ENCODE data around the gene SPRED2. TPM values are rescaled to one million over a fixed set of nuclear protein-coding genes. Genes with fewer than 3 reads are reported as not detected.

The SPRED2 gene
- total and polyA plus RNA-seq, 2 donors from 2014 or later = 8.9 to 42.3 TPM

DNA sequence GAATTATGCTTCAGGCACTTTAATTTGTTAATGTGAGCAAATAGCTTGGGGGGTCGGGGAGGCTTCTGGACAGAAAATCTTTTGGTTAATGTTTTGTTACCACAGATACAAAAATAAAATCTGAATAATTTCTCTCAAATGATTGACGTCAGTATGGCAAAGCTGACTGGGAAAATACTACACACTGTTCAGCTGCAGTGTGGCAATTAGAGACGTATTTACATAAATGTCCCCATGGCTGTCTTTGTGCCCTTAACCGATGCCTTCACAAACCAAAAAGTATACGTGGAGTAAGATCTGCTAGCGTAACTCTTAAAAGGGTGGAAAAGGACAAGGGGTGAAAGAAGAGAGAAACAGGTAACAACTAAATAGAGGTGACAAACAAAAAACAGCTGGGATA, 121.3 kb downstream of the SPRED2 start:
- Histone ChIP-seq H3K4me3 (ENCODE audit: low read length in 3 of 3) (no peak overlapping the region), H3K9me3 (ENCODE audit: control insufficient read depth in 2 of 3, insufficient read depth in 1 of 3, low read length in 3 of 3) (no peaks in the 10 kb centered on the region), H3K4me1 (ENCODE audit: control insufficient read depth in 2 of 3, insufficient read depth in 2 of 3, low read depth in 1 of 3, low read length in 3 of 3) (peaks cover 0 to 5% (median 0%) of the 10 kb centered on the region in 3 donors), H3K27me3 (ENCODE audit: control insufficient read depth, insufficient read depth, low read length) (no peaks in the 10 kb centered on the region), H3K36me3 (ENCODE audit: control insufficient read depth in 2 of 3, insufficient read depth in 3 of 3, low read length in 3 of 3) (peaks cover 2 to 27% (median 20%) of the 10 kb centered on the region in 3 donors), H3K27ac (ENCODE audit: low read depth in 2 of 2, low read length in 2 of 2) (peak overlapping the region in 1 of 2 donors; percentile 9), H3K9ac (ENCODE audit: low read length in 3 of 3) (no peak overlapping the region)
- TF ChIP-seq, protein P1, sequence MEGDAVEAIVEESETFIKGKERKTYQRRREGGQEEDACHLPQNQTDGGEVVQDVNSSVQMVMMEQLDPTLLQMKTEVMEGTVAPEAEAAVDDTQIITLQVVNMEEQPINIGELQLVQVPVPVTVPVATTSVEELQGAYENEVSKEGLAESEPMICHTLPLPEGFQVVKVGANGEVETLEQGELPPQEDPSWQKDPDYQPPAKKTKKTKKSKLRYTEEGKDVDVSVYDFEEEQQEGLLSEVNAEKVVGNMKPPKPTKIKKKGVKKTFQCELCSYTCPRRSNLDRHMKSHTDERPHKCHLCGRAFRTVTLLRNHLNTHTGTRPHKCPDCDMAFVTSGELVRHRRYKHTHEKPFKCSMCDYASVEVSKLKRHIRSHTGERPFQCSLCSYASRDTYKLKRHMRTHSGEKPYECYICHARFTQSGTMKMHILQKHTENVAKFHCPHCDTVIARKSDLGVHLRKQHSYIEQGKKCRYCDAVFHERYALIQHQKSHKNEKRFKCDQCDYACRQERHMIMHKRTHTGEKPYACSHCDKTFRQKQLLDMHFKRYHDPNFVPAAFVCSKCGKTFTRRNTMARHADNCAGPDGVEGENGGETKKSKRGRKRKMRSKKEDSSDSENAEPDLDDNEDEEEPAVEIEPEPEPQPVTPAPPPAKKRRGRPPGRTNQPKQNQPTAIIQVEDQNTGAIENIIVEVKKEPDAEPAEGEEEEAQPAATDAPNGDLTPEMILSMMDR (IDR thresholded peaks at IDR 0.05; ENCODE audit: borderline replicate concordance, extremely low read depth, insufficient read depth) = no peak
- intact Hi-C loops (cut with DNase I) = no loop called here
- DNase-seq (no peak), FAIRE-seq (no peak)

DNA sequence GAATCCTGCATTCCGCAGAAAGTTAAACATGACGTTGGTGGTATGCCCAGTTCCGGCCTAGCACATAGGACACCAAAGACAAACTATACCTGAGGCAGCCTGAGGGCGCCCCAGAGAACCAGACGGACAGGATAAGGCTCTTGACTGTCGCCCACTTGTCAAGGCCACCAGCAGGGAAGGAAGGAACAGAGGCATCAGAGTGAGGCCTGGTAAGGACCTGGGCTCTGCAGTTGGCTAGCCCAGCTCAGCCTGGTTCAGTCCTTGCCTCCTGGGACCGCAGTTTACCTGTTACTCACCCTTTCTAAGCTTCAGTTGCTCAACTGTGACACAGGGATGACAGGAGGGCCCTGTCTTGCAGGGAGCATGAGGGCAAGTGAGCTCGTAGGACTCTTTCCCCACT, 122.7 kb downstream of the SPRED2 start:
- Histone ChIP-seq H3K4me1 (ENCODE audit: control insufficient read depth in 2 of 3, insufficient read depth in 2 of 3, low read depth in 1 of 3, low read length in 3 of 3) (peaks cover 0 to 5% (median 0%) of the 10 kb centered on the region in 3 donors), H3K36me3 (ENCODE audit: control insufficient read depth in 2 of 3, insufficient read depth in 3 of 3, low read length in 3 of 3) (peaks cover 0 to 18% (median 15%) of the 10 kb centered on the region in 3 donors), H3K27me3 (ENCODE audit: control insufficient read depth, insufficient read depth, low read length) (no peaks in the 10 kb centered on the region), H3K9ac (ENCODE audit: low read length in 3 of 3) (peak overlapping the region in 1 of 3 donors; percentile 7), H3K27ac (ENCODE audit: low read depth in 2 of 2, low read length in 2 of 2) (peak overlapping the region in 1 of 2 donors; percentile 46), H3K9me3 (ENCODE audit: control insufficient read depth in 2 of 3, insufficient read depth in 1 of 3, low read length in 3 of 3) (no peaks in the 10 kb centered on the region), H3K4me3 (ENCODE audit: low read length in 3 of 3) (no peak overlapping the region)
- DNase-seq (no peak), FAIRE-seq (no peak)
- intact Hi-C loops (cut with DNase I) = no loop called here
- TF ChIP-seq, protein P1 (IDR thresholded peaks at IDR 0.05; ENCODE audit: borderline replicate concordance, extremely low read depth, insufficient read depth) = no peak

DNA sequence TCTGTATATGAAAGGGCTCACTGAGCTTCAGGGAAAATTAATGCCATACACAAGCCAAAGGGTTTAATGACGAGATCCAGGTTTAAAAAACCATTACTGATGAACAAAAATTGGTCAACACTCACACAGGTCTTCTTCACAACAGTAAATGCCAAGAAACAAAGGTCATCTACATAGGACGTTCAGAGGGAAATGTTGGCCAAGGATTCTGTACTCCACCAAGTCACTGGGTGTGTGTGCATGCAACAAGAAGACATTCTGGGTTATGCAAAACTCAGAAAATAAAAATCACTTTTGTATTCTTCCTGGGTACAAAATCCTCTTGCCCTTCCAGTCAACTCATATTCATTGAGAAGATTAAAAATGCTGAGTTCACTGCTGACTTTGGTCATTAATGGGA, 126.5 kb downstream of the SPRED2 start:
- peaks cover 0 to 10% (median 0%) of the 10 kb centered on the region in 3 donors for H3K4me1 ChIP-seq (ENCODE audit: control insufficient read depth in 2 of 3, insufficient read depth in 2 of 3, low read depth in 1 of 3, low read length in 3 of 3)
- no peak overlapping the region for H3K27ac ChIP-seq (ENCODE audit: low read depth in 2 of 2, low read length in 2 of 2)
- no peak overlapping the region for H3K9ac ChIP-seq (ENCODE audit: low read length in 3 of 3)
- intact Hi-C loops (cut with DNase I) = no loop called here
- no peaks in the 10 kb centered on the region for H3K36me3 ChIP-seq (ENCODE audit: control insufficient read depth in 2 of 3, insufficient read depth in 3 of 3, low read length in 3 of 3)
- H3K27me3 ChIP-seq (ENCODE audit: control insufficient read depth, insufficient read depth, low read length) = no peaks in the 10 kb centered on the region
- no peak for FAIRE-seq
- no peaks in the 10 kb centered on the region for H3K9me3 ChIP-seq (ENCODE audit: control insufficient read depth in 2 of 3, insufficient read depth in 1 of 3, low read length in 3 of 3)
- TF ChIP-seq, protein P1 (IDR thresholded peaks at IDR 0.05; ENCODE audit: borderline replicate concordance, extremely low read depth, insufficient read depth) = no peak
- DNase-seq = no peak
- H3K4me3 ChIP-seq (ENCODE audit: low read length in 3 of 3) = no peak overlapping the region
